BE2C (cell line): ENCODE data around the gene TOE1. TPM values are rescaled to one million over a fixed set of nuclear protein-coding genes. Genes with fewer than 3 reads are reported as not detected.
"Not testable (repeated sequence)": the region's sequence is repeated elsewhere in the genome, so short reads cannot be mapped to it uniquely, and the experiment has no call there.

Source experiments
- DNase-seq: peaks from one replicate; pipeline ENCODE4 v3.0.0-alpha.2; 2020
- H3K27me3 ChIP-seq: fragments of 250-450 bp; sonication (Bioruptor Pico); 2 replicates; pipeline ENCODE4 v1.5.1; 2020; ENCODE audit warnings: mild to moderate bottlenecking
- H3K36me3 ChIP-seq: fragments of 250-450 bp; sonication (Bioruptor Pico); 2 replicates; pipeline ENCODE4 v1.5.1; 2020; ENCODE audit warnings: mild to moderate bottlenecking
- H3K4me1 ChIP-seq: fragments of 250-450 bp; sonication (Bioruptor Pico); 2 replicates; pipeline ENCODE4 v1.5.1; 2020
- H3K4me3 ChIP-seq: 2 replicates; pipeline ENCODE4 v1.5.1; 2011; ENCODE audit warnings: low read depth, low read length
- H3K9me3 ChIP-seq: fragments of 250-450 bp; sonication (Bioruptor Pico); 2 replicates; pipeline ENCODE4 v1.5.1; 2020
- polyA plus RNA-seq: library from polyadenylated mRNA; unstranded; fragments of >200 nt; gene quantifications from one replicate; pipeline ENCODE4 v1.2.1, GENCODE V29; 2012; ENCODE audit warnings: low read depth, missing spikeins; ENCODE audit not compliant: insufficient read length, insufficient read depth
- TF ChIP-seq, protein P1 (sequence below): IDR thresholded peaks from 2 replicates; pipeline ENCODE4 v1.5.1; 2012; ENCODE audit warnings: mild to moderate bottlenecking, low read depth, low read length

TOE1 gene
- 16.9 TPM for polyA plus RNA-seq

GRCh38 chr1:45339789-45340558 is at the start of gene TOE1, which contains the start of gene MUTYH:
TOE1 (plus strand) TSS chr1:45340170; CDS start chr1:45340253, 83 bp downstream.
MUTYH (minus strand) TSS chr1:45340440; CDS start chr1:45334505, 5,935 bp downstream.
- Histone ChIP-seq H3K9me3 (no peaks in the 10 kb centered on the region), H3K36me3 (peaks cover 11% of the 10 kb centered on the region), H3K4me1 (no peaks in the 10 kb centered on the region), H3K27me3 (no peaks in the 10 kb centered on the region), H3K4me3 (peak within 1 kb of the TSS; percentile 81)
- TF ChIP-seq, protein P1, sequence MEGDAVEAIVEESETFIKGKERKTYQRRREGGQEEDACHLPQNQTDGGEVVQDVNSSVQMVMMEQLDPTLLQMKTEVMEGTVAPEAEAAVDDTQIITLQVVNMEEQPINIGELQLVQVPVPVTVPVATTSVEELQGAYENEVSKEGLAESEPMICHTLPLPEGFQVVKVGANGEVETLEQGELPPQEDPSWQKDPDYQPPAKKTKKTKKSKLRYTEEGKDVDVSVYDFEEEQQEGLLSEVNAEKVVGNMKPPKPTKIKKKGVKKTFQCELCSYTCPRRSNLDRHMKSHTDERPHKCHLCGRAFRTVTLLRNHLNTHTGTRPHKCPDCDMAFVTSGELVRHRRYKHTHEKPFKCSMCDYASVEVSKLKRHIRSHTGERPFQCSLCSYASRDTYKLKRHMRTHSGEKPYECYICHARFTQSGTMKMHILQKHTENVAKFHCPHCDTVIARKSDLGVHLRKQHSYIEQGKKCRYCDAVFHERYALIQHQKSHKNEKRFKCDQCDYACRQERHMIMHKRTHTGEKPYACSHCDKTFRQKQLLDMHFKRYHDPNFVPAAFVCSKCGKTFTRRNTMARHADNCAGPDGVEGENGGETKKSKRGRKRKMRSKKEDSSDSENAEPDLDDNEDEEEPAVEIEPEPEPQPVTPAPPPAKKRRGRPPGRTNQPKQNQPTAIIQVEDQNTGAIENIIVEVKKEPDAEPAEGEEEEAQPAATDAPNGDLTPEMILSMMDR: no peak
- peak; percentile 95 for DNase-seq

DNA sequence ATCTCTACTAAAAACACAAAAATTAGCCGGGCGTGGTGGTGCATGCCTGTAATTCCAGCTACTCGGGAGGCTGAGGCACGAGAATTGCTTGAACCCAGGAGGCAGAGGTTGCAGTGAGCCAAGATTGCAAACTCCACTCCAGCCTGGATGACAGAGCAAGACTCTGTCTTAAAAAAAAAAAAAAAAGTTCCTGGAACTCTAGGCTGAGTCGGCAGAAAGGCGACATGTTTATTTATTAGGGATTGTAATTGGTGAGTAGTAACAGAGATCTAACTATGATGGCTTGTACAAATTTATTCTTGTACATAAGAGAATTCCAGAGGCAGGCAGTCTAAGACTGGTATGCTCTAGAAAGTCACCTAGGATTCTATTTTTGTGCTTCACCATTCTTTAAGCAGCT is 49.0 kb upstream of the TOE1 start:
- H3K4me3 ChIP-seq, DNase-seq, H3K4me1 ChIP-seq, H3K27me3 ChIP-seq, H3K36me3 ChIP-seq, H3K9me3 ChIP-seq: not testable (repeated sequence)

DNA sequence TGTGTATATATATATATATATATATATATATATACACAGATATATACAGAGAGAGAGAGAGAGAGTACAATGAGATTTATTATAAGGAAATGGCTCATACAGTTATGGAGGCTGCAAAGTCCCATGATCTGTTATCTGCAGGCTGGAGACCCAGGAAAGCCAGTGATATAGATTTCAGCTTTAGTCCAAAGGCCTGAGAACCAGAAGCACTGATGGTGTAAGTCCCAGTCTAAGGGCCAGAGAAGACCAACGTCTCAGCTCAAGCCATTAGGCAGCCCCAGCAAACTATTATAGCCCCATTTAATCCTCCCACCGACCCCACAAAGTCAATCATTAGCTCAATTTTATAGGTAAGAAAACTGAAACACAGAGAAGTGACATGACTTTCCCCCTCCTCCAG is 48.3 kb upstream of the TOE1 start:
- Histone ChIP-seq H3K9me3 (no peaks in the 10 kb centered on the region), H3K4me3 (no peak overlapping the region), H3K4me1 (no peaks in the 10 kb centered on the region), H3K36me3 (no peaks in the 10 kb centered on the region), H3K27me3 (no peaks in the 10 kb centered on the region)
- TF ChIP-seq, protein P1: no peak
- no peak for DNase-seq

- DNase-seq: no peak
- TF ChIP-seq, protein P1: no peak
- Histone ChIP-seq H3K36me3 (no peaks in the 10 kb centered on the region), H3K9me3 (no peaks in the 10 kb centered on the region), H3K4me1 (no peaks in the 10 kb centered on the region), H3K27me3 (no peaks in the 10 kb centered on the region), H3K4me3 (no peak overlapping the region)
Measured at GRCh38 chr1:45297666-45298356, 42.2 kb upstream of the TOE1 start.

- H3K4me1 ChIP-seq: no peaks in the 10 kb centered on the region
- DNase-seq: no peak
- no peak overlapping the region for H3K4me3 ChIP-seq
- H3K36me3 ChIP-seq: no peaks in the 10 kb centered on the region
- no peaks in the 10 kb centered on the region for H3K27me3 ChIP-seq
- TF ChIP-seq, protein P1: no peak
- no peaks in the 10 kb centered on the region for H3K9me3 ChIP-seq
Measured at GRCh38 chr1:45299296-45299695, 40.7 kb upstream of the TOE1 start.

DNA sequence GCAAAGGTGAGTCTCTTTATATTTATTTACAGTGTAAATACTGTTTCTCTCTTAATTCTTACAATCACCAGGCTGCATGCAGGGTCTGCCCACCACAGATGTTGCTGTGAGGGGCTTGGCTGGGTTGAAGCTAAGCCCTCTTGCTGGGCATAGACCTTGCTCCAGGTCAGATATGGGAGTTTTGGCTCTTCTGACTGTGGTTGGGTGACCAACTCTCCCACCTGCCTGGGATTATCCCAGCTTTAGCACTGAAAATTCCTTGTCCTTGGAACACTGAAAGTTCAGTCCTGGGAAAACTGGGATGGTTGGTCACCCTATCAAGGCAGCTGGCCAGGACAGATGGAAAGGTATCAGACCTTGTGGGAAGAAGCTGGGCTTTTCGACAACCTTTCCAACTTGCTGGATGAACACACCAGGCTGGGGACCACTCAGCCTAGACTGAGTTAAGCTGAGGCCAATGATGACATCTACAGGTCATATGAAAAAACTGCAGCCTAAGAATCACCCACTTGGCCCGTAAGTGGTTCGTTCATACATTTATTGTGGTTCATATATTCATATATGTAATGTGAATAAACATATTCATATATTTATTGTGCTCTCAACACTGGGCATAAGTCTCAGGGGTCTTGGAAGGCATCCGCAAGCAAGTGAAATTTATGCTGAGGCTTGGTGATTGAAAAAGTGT is 39.8 kb upstream of the TOE1 start:
- Histone ChIP-seq H3K4me1 (no peaks in the 10 kb centered on the region), H3K9me3 (no peaks in the 10 kb centered on the region), H3K4me3 (no peak overlapping the region), H3K27me3 (no peaks in the 10 kb centered on the region), H3K36me3 (no peaks in the 10 kb centered on the region)
- TF ChIP-seq, protein P1: peak; percentile 68
- peak; percentile 46 for DNase-seq
